Caco-2 (cell line): Measurements from ENCODE around the gene CPN2. TPM values are rescaled to one million over a fixed set of nuclear protein-coding genes. Genes with fewer than 3 reads are reported as not detected.

Experiments used
- BruUV-seq: library from RNA; stranded (reverse); fragments of 400-500 nt; replicated peaks from 2 replicates; lab custom pipeline; 2021; lab: Mats Ljungman, UMichigan
- CTCF ChIA-PET: fragments of 300-600 bp; sonication (Branson Sonifier 250); formaldehyde crosslinking; loops from one replicate; lab custom pipeline; 2022; ENCODE audit warnings: antibody characterized with exemption; lab: Charles Lee
- POLR2A ChIA-PET: fragments of 300-600 bp; sonication (Branson Sonifier 250); formaldehyde crosslinking; loops from one replicate; lab custom pipeline; 2022; ENCODE audit warnings: antibody characterized with exemption; lab: Charles Lee
- DNase-seq, 2 experiments: peaks; one replicate each; pipeline versions ENCODE4 v3.0.0 to v3.0.0-alpha.2; 2020 to 2022
- H3K27me3 ChIP-seq: replicated peaks from 2 replicates; pipeline ENCODE4 v1.6.0; 2011; ENCODE audit warnings: low read length; ENCODE audit not compliant: control insufficient read depth, insufficient read depth
- H3K36me3 ChIP-seq: 2 replicates; pipeline ENCODE4 v1.5.1; 2011; ENCODE audit warnings: low read length; ENCODE audit not compliant: control insufficient read depth, insufficient read depth
- H3K4me1 ChIP-seq: fragments of 250-450 bp; sonication (Bioruptor Pico); 2 replicates; pipeline ENCODE4 v1.5.1; 2020; ENCODE audit warnings: mild to moderate bottlenecking
- H3K4me3 ChIP-seq: 2 replicates; pipeline ENCODE4 v1.5.1; 2011; ENCODE audit warnings: low read depth, mild to moderate bottlenecking, control low read depth, low read length
- H3K9me3 ChIP-seq: fragments of 250-450 bp; sonication (Bioruptor Pico); 2 replicates; pipeline ENCODE4 v1.5.1; 2020; ENCODE audit warnings: mild to moderate bottlenecking, moderate library complexity
- H3K27ac Mint-ChIP-seq: one replicate; pipeline ENCODE4 v1.8.0; 2022; ENCODE audit warnings: mixed read lengths; ENCODE audit not compliant: unreplicated experiment
- H3K27me3 Mint-ChIP-seq: one replicate; pipeline ENCODE4 v1.8.0; 2022; ENCODE audit warnings: mixed read lengths; ENCODE audit not compliant: insufficient read depth, unreplicated experiment
- H3K36me3 Mint-ChIP-seq: one replicate; pipeline ENCODE4 v1.8.0; 2022; ENCODE audit warnings: mild to moderate bottlenecking, mixed read lengths; ENCODE audit not compliant: insufficient read depth, unreplicated experiment
- H3K4me1 Mint-ChIP-seq: one replicate; pipeline ENCODE4 v1.8.0; 2022; ENCODE audit warnings: low read depth, mixed read lengths; ENCODE audit not compliant: unreplicated experiment
- H3K4me3 Mint-ChIP-seq: one replicate; pipeline ENCODE4 v1.8.0; 2022; ENCODE audit warnings: mild to moderate bottlenecking, moderate library complexity, mixed read lengths; ENCODE audit not compliant: unreplicated experiment
- H3K9me3 Mint-ChIP-seq: one replicate; pipeline ENCODE4 v1.8.0; 2022; ENCODE audit warnings: mixed read lengths; ENCODE audit not compliant: unreplicated experiment
- intact Hi-C: fragments of 100-400 bp; cut with micrococcal nuclease; formaldehyde crosslinking; loops from one replicate; pipeline ENCODE4 v1.10.0; 2022; ENCODE audit not compliant: unreplicated experiment
- total RNA-seq: library from RNA; stranded (reverse); gene quantifications from 2 replicates; pipeline ENCODE4 v1.2.3, GENCODE V29; 2022
- TF ChIP-seq, protein P1 (sequence below), 2 experiments: fragments of 200-600 bp in 1 of 2; IDR thresholded peaks; 1 replicate in 1 of 2; 2 replicates in 1 of 2; pipeline versions ENCODE4 v1.5.1 to v1.8.0; 2011 to 2022; ENCODE audit warnings: antibody characterized with exemption in 1 of 2, control low read depth in 1 of 2, inconsistent platforms in 1 of 2, low read depth in 1 of 2, low read length in 1 of 2, mild to moderate bottlenecking in 1 of 2, moderate library complexity in 1 of 2; ENCODE audit not compliant: insufficient read depth in 1 of 2, severe bottlenecking in 1 of 2, unreplicated experiment in 1 of 2

The CPN2 gene
- total RNA-seq, 1 experiment from 2014 or later: not detected

DNA sequence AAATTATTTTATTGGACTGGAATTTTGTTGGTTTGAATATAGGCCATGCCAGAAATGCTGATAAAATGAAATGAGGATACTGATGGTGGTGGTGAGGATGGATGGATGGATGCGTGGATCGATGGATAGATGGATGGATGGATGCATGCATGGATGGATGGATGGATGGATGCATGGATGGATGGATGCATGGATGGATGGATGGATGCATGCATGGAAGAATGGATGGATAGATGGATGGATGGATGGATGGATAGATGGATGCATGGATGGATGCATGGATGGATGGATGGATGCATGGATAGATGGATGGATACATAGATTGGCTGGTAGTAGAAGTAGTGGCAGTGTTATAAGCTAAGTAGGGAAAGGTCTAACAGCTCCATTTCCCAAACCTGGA, 40.1 kb downstream of the CPN2 start:
- Histone ChIP-seq H3K9me3 (no peaks in the 10 kb centered on the region), H3K4me1 (peaks cover 38% of the 10 kb centered on the region), H3K4me3 (no peak overlapping the region), H3K27me3 (no peaks in the 10 kb centered on the region), H3K36me3 (no peaks in the 10 kb centered on the region)
- TF ChIP-seq, protein P1, sequence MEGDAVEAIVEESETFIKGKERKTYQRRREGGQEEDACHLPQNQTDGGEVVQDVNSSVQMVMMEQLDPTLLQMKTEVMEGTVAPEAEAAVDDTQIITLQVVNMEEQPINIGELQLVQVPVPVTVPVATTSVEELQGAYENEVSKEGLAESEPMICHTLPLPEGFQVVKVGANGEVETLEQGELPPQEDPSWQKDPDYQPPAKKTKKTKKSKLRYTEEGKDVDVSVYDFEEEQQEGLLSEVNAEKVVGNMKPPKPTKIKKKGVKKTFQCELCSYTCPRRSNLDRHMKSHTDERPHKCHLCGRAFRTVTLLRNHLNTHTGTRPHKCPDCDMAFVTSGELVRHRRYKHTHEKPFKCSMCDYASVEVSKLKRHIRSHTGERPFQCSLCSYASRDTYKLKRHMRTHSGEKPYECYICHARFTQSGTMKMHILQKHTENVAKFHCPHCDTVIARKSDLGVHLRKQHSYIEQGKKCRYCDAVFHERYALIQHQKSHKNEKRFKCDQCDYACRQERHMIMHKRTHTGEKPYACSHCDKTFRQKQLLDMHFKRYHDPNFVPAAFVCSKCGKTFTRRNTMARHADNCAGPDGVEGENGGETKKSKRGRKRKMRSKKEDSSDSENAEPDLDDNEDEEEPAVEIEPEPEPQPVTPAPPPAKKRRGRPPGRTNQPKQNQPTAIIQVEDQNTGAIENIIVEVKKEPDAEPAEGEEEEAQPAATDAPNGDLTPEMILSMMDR (IDR thresholded peaks at IDR 0.05; ENCODE audit: insufficient read depth in 1 of 2, low read depth in 1 of 2, low read length in 1 of 2, severe bottlenecking in 1 of 2, unreplicated experiment in 1 of 2): no peak
- Mint-ChIP-seq H3K27ac (no peak overlapping the region), H3K27me3 (no peaks in the 10 kb centered on the region), H3K4me3 (no peak overlapping the region), H3K4me1 (peaks cover 30% of the 10 kb centered on the region), H3K36me3 (no peaks in the 10 kb centered on the region), H3K9me3 (no peaks in the 10 kb centered on the region)
- ChIA-PET POLR2A (no interaction called here), CTCF (interaction anchor here (0.9 kb wide), 1 partner anchor 14 kb away, joined by 5 read pairs; no protein-coding TSS in a partner anchor)
- DNase-seq: no peak
- intact Hi-C loops: no loop called here
- no TSS peak for BruUV-seq

DNA sequence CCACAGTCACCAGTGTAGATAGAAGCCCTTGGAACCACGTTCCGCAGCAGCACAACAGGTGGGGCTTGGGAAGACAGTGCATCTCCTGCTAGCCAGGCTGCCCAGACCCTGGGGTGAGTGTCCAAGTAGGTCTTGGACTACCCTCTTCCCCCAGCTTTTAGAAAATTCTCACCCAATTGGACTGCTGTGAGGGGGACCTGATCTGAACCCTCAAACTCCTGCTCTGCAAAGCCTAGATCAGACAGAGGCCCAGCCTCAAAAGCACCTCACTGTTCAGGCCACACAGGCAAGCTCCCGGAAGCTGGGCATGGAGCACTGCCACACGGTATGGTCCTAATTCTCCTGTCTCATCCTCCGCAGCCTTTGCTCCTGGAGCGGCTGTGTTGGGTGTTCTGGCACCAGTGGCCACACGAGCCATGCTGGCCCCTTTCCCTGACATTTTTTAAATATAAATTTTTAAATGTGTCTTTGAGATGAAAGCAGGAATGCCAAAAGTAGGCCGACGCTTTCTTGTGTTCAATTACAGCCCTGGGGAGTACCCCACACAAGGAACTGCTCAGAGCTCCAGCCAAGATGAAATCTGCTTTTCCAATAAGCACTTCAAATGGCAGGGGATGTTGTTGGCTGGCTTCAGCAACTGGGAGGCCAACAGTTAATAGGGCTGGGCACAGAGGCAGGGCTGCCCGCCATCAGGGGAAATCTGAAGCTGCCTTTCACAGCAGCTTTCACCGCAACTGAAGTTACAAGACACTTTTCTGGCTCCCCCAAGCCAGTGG, 40.9 kb downstream of the CPN2 start:
- ChIA-PET CTCF (interaction anchor here (0.5 kb wide), 1 partner anchor 30 kb away, joined by 3 read pairs; no protein-coding TSS in a partner anchor), POLR2A (no interaction called here)
- BruUV-seq: no TSS peak
- H3K4me3 ChIP-seq: no peak overlapping the region
- DNase-seq: no peak
- Mint-ChIP-seq H3K4me1 (peaks cover 29% of the 10 kb centered on the region), H3K36me3 (no peaks in the 10 kb centered on the region), H3K4me3 (no peak overlapping the region), H3K9me3 (no peaks in the 10 kb centered on the region), H3K27me3 (no peaks in the 10 kb centered on the region), H3K27ac (no peak overlapping the region)
- intact Hi-C loops: no loop called here
- peaks cover 39% of the 10 kb centered on the region for H3K4me1 ChIP-seq
- no peaks in the 10 kb centered on the region for H3K36me3 ChIP-seq
- no peaks in the 10 kb centered on the region for H3K27me3 ChIP-seq
- H3K9me3 ChIP-seq: no peaks in the 10 kb centered on the region
- TF ChIP-seq, protein P1 (IDR thresholded peaks at IDR 0.05; ENCODE audit: insufficient read depth in 1 of 2, low read depth in 1 of 2, low read length in 1 of 2, severe bottlenecking in 1 of 2, unreplicated experiment in 1 of 2): no peak

DNA sequence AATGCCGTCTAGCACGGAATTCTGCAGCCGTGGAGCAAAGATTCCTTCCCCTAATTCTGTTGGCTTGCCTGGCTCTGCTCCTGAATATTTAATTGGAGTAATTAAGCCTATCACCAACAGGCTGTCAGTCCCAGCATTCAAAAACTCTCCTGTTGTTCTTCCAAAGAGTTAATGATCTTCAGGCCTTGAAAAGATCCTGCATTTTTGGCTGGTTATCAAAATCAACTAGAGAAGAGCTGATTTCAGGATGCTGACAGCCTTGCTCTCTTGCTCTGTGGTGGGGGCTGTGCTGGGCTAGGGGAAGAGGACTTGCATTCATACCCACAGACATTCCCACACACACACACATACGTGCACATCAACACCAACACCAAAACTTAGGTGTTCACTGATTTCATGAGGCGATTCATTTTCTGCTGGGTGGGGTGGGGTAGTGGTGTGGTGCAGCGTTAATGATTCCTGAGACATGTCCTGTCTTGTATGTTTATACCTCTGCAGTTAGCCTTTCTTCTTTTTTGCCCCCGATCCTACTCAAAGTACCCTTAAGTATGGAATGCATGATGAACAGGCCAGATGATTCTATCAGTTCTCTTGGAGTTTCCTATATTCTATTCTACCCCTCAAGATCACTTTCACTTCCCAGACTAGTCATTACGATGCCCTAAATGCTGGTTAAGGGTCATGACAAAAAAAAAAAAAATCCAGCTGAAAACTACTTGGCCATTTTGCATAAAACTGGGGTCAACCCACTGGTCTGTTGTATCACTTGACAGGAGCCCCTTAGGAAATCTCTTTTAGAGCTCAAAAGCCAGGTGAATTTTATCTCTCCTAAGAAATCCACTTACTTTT, 42.3 kb downstream of the CPN2 start:
- Histone ChIP-seq H3K27me3 (no peaks in the 10 kb centered on the region), H3K9me3 (no peaks in the 10 kb centered on the region), H3K36me3 (no peaks in the 10 kb centered on the region), H3K4me3 (no peak overlapping the region), H3K4me1 (peaks cover 25% of the 10 kb centered on the region)
- Mint-ChIP-seq H3K36me3 (no peaks in the 10 kb centered on the region), H3K4me3 (no peak overlapping the region), H3K9me3 (no peaks in the 10 kb centered on the region), H3K27ac (no peak overlapping the region), H3K27me3 (no peaks in the 10 kb centered on the region), H3K4me1 (peaks cover 22% of the 10 kb centered on the region)
- no TSS peak for BruUV-seq
- no peak for DNase-seq
- ChIA-PET CTCF (no interaction called here), POLR2A (interaction anchor here (0.5 kb wide), 1 partner anchor 26 kb away, joined by 7 read pairs; no protein-coding TSS in a partner anchor)
- TF ChIP-seq, protein P1 (IDR thresholded peaks at IDR 0.05; ENCODE audit: insufficient read depth in 1 of 2, low read depth in 1 of 2, low read length in 1 of 2, severe bottlenecking in 1 of 2, unreplicated experiment in 1 of 2): no peak
- intact Hi-C loops: no loop called here
